ENCODE data around the gene FOLH1.
"Not testable (repeated sequence)": the region's sequence is repeated elsewhere in the genome, so short reads cannot be mapped to it uniquely, and the experiment has no call there.

FOLH1 gene

DNA sequence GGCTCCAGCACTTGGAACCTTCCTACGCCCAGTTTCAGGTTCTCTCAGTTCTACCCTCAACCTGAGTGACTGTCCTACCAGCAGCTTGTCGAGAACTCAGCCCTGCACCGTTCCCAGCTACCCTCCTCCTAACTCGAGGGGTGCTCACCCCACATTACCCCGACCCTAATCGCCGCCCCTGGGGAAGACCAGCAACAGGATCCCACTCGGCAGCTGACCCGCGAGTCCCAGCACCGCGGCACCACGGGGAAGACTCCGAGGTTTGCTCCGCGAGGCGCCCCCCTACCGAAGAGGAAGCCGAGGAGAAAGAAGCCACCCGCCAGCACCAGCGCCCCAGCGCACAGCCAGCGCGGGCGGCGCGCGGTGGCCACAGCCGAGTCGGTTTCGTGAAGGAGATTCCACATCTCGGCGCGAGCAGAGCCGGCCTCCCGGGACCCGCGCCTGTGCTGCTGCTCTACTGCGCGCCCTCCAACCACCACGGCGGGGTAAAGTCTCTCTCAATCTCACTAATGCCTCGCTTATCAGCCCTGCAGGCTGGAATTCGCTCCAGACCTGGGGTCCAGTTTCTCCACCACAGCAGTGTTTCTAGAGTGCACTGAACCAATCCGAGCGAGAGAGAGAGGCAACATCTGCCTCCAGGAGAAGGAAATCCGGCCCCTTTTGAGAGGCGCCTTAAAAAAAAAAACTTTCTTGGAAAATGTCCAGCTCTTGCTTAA, at the start of gene FOLH1:
Gene FOLH1 (minus strand): TSS at position 597 of the 716 bp plus-strand sequence. CDS start 193 bp downstream, at position 404.
- no peak for DNase-seq

DNA sequence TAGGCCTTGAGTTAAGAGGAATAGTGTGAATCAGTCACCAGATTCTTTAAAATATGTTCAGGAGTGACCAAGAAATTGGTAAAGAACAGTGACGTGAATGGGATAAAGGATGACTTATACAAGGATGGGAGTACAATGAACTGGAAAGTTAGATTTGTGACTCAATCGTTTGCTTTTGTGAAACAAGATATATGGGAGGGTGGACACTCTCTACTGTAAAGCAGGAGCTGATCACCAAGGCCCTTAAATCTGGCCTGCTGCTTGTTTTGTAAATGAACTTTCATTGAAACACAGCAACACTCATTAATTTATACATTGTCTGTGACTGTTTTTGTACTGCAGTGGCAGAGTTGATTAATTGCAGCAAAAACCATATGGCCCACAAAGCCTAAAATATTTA, 46.7 kb upstream of the FOLH1 start:
- DNase-seq = not testable (repeated sequence)

DNA sequence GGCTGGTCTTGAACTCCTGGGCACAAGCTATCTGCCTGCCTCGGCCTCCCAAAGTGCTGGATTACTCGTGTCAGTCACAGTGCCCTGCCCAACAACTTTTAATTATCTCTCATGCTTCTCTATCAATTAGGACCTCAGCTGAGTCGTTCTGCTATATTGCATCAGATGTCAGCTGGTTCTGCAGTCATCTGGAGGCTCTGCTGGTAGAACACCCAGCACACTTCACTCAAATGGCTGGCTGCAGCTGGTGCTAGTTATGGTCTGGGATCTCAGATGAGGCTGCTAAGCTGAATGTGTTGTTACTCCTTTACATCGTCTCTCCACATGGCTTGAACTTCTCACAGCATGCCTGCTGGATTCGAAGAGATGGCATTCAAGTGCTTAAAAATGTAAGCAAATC, 42.8 kb upstream of the FOLH1 start:
- not testable (repeated sequence) for DNase-seq

DNA sequence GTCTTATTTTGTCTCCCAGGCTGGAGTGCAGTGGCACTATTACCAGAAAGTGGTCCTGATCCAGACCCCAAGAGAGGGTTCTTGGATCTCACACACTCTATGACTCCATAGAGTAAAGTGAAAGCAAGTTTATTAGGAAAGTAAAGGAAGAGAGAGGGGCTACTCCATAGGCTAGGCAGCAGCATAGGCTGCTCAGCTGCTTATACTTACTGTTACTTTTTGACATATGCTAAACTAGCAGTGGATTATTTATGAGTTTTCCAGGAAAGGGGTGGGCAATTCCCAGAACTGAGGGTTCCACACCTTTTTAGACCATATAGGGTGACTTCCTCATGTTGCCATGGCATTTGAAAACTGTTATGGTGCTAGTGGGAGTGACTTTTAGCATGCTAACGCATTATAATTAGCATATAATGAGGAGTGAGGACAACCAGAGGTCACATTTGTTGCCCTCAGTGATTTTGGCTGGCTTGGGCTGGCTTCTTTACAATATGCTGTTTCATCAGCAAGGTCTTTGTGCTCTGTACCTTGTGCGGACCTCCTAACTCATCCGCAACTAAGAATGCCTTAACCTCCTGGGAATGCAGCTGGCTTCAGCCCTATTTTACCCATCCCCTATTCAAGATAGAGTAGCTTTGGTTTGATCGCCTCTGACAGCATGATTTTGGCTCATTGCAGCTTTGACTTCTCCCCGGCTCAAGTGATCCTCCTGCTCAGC, 42.2 kb upstream of the FOLH1 start:
- not testable (repeated sequence) for DNase-seq

DNA sequence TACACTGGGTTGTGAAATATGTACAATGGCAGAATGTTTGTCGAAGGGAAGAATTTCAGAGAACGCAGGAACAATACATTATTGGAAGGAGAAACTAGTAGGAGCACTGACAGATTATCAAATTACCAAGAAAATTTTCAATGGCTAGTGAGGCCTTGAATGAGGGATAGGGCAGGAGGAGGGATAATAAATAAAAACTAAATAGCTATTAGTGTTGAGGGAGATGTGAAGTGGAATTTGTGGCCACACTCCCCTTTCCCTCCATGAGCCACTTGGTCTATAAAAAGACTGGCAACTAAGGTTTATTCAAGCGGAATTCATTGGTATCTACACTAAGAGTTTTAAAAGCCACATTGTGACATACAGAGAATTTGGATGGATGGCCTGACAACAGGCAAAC, 41.0 kb upstream of the FOLH1 start:
- DNase-seq = not testable (repeated sequence)

DNA sequence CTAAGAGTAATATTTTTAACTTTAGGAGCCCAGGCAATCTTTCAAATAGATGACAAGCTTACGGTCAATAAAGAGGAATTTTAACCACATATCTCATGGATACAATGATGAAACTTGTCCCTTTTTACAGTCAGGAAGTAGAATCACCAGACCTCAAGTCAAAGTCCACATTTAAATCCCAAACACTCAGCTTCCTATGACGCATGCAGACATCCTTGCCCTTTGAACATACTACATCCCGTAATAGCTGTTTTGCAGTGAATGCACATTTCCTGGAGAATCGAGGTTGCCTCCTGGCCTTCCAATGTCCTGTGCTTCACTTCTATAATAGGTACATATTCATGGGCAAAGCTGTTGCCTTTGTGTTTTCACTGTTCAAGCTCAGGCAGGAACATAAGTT, 25.3 kb upstream of the FOLH1 start:
- DNase-seq = not testable (repeated sequence)

DNA sequence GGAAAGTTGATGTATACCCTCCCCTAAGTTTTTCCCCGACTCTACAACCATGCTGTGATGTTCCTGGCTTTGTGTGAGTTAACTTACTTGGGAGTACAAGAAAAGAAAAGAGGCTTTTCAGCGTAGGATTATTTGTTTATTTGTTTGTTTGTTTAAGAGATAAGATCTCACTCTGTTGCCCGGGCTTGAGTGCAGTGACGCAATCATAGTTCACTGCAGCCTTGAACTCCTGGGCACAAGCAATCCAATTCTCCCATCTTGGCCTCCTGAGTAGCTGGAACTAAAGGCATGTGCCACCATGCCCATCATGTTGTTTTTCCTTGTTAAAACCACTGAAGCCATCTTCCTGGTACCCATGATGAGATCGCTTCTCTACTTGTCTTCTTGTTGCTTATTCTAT, 24.6 kb upstream of the FOLH1 start:
- DNase-seq = not testable (repeated sequence)

DNA sequence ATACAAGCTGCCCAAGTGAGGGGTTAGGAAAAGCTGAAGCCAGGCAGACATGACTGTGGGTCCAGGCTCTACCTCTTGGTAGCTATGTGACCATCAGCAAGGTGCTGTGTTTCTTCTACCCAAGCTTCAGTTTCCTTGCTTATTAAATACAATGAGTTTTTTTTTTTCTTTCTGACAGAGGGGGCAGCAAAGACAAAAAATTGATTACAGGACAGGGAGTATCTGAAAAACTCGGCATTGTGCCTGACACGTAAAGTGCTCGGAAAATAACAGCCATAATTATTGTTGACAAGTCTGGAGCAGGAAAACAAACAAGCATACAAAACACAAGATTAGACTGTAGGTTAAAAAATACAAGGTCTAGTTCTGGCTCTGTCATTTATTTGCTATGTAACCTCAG, 23.3 kb upstream of the FOLH1 start:
- not testable (repeated sequence) for DNase-seq

DNA sequence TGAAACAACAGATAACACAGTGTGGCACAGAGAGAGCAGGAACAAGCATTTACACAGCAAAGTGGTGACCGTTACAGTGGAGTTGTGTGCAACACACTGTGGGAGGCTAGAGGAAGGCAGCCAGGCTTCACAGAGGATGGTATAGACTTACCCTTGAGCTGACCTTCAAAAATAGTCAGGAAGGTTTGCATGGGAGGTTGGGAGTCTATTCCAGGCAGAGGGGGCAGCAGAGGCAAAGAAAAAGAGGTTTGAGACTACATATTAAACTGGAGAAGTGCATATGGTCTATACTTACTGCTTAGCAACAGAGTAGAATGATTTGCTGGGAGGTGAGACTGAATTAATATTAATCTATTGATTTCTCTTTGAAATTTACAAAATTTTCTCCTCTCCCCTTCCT, 22.1 kb upstream of the FOLH1 start:
- not testable (repeated sequence) for DNase-seq

DNA sequence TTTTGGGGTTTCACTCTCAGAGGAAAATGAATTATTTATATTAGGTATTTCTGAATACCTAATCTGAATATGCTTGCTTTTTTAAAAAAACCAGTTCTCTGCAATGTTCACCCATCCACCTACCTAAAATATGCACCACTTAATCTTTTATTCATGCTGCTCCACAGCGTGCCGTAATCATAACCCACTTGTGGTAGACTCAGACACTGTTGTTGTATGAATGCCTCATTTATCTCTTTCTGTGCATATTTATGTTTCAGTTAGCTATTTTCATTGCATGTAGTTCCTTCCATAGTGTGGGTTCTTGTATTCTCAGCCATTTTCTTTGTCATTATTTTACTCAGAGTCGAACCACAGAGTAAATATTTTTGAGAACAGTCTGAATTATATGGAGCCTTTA, 21.6 kb upstream of the FOLH1 start:
- DNase-seq = not testable (repeated sequence)

DNA sequence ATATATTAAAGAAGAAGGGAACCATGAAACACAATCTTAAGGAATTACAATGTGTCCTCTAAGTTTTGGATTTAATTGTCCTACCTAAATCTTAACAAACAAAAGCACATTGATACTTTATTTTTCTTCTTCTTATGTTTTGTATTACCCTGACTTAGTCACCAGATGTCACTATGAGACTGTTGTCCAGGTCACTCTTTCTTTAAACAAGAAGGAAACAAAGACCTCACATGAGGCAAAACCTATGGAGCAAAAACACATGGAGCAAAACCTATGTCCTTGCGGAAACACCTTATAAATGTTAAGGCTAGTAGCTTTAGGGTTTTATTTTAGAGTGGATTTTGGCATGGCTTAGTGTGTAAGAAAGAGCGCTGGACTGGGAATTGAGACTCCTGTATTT, 20.7 kb upstream of the FOLH1 start:
- not testable (repeated sequence) for DNase-seq

DNA sequence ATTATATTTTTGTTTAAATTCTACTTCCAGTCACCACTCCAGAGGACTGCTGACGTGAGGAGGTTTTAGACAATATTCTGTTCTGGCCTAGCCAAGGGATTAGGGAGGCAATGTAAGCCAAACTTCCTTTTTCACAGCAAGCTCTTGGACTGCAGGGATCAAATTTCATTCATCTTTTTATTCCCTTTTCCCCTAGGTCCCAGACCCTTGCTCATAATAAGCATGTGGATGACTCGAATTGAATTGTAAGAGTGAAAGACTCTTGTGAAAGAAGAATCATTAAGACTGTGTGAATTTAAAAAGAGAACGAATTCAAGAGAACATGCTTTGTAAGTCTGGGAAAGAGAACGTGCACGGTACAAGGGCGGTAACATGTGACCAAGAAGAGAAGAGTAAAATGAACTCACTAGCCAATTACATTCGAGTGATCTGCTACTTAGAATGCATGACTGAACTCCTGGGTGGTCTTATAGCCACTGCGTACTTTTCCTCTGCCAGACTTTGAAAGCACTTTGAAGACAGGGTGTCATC, 16.9 kb upstream of the FOLH1 start:
- DNase-seq = not testable (repeated sequence)

DNA sequence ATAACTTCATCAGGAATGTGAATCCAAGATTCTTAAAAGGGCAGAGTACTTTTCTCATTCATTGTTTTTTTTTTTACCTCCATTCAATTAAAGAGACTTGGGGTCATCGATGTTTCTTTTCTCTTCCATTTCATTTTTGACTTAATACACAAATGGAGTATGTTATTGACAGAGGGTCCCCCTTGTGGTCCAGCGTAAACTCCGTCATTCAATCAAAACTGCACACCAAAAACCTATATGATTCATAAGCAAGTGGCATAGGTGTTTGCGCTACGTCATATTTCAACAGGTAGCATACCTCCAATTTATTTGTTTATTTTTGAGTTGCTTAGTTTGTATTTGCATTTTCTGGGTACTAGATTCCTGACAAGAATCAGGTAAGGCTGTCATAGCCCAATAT, 12.7 kb upstream of the FOLH1 start:
- DNase-seq = no peak

DNA sequence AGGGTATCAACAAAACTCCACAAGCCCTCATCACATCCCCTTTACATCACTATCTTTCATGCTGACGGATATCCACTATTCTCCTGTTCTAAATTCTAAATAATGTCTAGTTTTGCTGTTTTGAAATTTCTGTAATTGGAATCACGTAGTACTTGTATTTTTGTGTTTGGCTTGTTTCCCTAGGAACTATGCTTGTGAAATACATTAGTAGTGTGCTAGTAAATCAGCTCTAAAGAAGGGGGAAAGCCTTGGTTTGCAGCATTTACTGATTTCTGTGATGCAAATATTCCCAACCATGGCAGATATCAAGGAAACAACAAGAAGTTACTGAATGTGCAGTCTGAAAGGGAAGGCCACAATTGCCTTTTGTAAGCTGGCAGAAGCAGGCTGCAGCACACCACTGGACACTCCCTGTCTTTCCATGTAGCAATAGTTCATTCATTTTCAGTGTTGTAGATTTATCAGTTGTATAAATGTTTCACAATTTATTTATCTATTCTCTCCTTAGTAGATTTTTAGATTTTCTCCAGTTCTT, 4.7 kb upstream of the FOLH1 start:
- DNase-seq = no peak

DNA sequence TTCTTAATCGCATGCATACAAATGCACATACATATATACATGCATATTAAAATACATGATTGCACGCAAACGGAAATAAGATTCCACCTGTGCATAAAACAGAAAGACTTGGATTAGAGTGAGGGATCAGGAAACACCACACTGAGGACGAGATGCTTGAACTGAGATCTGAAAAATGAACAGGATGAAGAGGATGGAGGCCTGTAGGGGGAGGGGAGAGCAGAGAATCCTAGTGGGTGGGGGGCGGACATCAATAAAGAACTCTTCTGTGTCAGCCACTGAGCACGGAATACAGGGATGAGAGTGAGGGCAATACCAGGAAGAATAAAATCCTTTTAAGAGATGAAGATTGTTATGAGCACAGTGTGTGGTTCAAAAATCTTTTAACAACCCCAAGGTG, 1.4 kb downstream of the FOLH1 start:
- DNase-seq = not testable (repeated sequence)

DNA sequence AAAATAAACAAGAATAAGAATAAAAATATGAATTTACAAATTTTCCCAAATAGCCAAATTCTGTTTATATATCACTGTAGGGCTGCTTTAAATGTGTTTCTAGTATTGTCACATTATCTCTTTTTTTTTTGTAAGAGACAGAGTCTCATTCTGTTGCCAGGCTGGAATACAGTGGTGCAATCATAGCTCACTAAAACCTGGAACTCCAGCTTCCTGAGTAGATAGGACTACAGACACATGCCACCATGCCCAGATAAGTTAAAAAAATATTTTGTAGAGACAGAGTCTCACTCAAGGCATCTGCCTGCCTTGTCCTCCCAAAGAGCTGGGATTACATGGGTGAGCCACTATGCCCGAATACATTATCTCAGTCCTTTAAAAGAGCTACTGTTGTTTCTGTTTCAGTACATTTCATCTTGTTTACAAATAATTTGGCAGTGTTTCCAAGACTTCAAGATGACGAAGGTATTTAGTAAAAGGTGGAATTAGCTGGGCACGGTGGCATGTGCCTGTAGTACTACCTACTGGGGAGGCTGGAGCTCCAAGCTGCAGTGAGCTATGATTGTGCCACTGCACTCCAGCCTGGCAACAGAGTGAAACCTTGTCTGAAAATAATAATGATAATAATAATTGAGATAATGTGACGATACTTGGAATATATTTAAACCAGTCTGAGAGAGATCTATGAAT, 6.0 kb downstream of the FOLH1 start:
- no peak for DNase-seq

DNA sequence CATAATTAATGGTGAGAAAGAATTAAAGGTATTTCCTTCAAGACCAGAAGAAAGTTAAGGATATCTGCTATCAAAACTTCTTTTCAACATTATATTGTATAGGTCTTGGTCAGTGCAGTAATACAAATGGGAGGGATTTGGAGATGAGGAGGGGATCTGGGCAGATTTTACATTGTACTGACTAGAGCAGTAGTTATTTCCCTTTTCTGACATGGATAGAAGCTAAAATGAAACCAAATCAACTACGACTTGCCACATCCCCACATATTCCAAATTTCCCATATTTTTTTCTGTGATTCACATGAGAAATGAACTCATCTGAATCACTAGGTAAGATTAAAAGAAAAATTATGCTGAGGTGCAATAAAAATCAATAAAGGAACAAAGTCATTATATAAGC, 11.6 kb downstream of the FOLH1 start:
- DNase-seq = not testable (repeated sequence)

DNA sequence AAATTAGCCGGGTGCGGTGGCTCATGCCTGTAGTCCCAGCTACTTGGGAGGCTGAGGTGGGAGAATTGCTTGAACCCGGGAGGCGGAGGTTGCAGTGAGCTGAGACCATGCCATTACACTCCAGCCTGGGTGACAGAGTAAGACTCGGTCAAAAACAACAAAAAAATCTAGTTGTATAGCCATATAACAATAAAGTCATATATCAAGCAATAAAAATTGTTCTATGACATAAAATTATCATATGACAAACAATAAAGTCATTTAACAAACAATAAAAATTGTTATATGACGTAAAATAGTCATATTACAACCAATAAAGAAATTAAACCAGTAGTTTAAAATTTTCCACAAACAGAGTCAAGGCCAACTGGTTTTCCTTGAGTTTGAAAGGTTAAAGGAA, 12.4 kb downstream of the FOLH1 start:
- not testable (repeated sequence) for DNase-seq

DNA sequence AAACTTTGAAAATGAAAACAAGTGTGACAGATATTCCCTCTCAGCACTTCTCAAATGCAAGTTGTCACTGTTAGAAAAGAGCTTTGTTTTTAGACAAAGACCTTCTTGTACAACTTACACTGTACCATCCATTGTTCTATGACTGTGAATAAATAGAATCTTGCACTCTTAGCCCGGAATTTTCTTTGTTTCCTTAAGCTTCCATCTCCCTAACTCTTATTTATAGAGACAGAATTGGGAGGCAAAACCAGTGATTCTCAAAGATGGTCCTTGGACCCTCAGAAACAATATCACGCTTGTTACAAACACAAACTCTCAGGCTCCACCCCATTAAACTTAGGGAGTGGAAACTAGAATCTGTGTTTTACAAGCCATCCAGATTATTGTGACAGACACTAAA, 18.1 kb downstream of the FOLH1 start:
- not testable (repeated sequence) for DNase-seq

DNA sequence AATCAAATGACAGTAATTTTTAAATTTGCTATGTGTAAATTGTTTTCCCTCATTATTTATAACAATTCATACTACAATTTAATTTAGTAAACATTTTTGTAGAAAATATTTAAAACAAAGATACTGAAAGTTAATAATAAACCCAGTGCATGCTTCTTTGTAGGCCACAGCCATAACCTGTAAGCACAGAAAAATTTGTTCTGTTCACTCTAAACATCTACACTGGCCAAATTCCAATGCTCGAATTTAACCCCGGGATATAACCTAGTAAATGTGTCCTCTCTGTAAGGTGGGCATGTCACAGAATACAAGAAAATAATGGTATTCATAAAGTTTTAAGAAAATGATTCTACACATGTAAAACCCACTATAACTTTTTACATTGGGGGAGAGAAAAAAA, 22.2 kb downstream of the FOLH1 start:
- not testable (repeated sequence) for DNase-seq

DNA sequence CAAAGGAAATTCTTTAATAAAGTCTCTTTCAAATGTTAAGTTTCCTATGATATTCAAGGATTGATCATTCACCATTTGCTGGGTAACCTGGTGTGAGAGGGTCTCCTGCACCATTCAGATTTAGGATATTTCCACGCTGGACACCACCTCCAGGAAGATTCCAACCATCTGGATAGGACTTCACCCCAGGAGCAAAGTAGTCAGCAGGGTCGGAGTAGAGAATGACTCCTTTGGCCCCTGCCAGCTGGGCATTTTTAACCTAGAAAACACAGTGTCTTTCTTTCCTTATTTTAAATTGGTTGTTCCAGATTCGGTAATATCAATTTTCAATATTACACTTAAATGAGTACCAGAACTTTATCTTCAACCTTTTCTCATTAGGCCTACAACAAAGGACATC, 22.8 kb downstream of the FOLH1 start:
- DNase-seq = not testable (repeated sequence)

DNA sequence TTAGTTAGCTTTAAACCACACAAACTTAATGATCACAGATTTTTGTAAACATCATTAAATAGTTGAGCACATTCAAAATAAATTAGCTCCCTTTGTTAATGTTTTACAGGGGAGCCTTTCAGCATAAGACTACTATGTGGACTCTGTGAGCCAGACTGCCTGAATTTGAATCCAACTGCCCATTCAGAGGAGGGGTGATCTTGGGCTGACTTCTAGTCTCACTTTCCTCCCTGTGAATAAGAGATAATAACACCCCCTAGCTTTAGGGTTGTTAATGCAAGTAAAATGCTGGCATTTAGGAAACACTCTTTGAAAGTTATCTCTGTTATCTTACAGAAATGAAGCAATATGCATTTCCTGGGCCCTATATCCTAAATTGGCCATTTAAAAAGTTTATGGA, 23.6 kb downstream of the FOLH1 start:
- DNase-seq = not testable (repeated sequence)

DNA sequence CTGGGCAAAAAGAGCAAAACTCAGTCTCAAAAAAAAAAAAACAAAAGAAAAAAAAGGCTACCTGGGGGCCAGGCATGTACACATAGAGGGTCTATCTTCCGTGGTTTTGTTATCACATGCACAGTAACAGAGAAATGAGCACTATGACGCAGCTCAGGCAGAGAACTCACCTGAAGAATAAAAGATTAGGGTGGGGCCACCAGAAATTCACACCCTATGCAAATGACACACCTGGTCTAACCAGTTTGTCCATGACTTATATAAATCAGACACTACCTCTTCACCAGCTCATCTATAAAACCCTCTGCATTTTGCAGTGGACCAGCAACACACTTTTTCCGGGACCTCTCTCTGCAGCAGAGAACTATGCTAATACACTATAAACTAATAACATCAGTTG, 30.5 kb downstream of the FOLH1 start:
- DNase-seq = not testable (repeated sequence)
